ENCODE results near the gene CNTNAP2.

CNTNAP2 gene

GRCh38 chr7:147235645-147236382 is 1119.2 kb downstream of the CNTNAP2 start:
- no peak for TF ChIP-seq CTCF (IDR thresholded peaks at IDR 0.05)
- Histone ChIP-seq H3K4me3 (no peak overlapping the region), H3K27ac (no peak overlapping the region)
- no peak for DNase-seq (ENCODE audit: low spot score)

- no peak for DNase-seq (ENCODE audit: low spot score)
- Histone ChIP-seq H3K27ac (no peak overlapping the region), H3K4me3 (no peak overlapping the region)
- TF ChIP-seq CTCF (IDR thresholded peaks at IDR 0.05), result no peak
Observed at GRCh38 chr7:147240468-147240867, 1123.9 kb downstream of the CNTNAP2 start.

GRCh38 chr7:147245274-147245673 is 1128.7 kb downstream of the CNTNAP2 start:
- Histone ChIP-seq H3K27ac (no peak overlapping the region), H3K4me3 (no peak overlapping the region)
- no peak for DNase-seq (ENCODE audit: low spot score)
- TF ChIP-seq CTCF (IDR thresholded peaks at IDR 0.05), result peak; percentile 34

GRCh38 chr7:147249956-147250355 is 1133.4 kb downstream of the CNTNAP2 start:
- no peak for DNase-seq (ENCODE audit: low spot score)
- Histone ChIP-seq H3K4me3 (no peak overlapping the region), H3K27ac (no peak overlapping the region)
- TF ChIP-seq CTCF (IDR thresholded peaks at IDR 0.05), result no peak

GRCh38 chr7:147251751-147252325 is 1135.2 kb downstream of the CNTNAP2 start:
- no peak overlapping the region for H3K27ac ChIP-seq
- TF ChIP-seq CTCF (IDR thresholded peaks at IDR 0.05), result no peak
- H3K4me3 ChIP-seq, result no peak overlapping the region
- no peak for DNase-seq (ENCODE audit: low spot score)

GRCh38 chr7:147261693-147262092 is 1145.1 kb downstream of the CNTNAP2 start:
- TF ChIP-seq CTCF (IDR thresholded peaks at IDR 0.05), result no peak
- no peak for DNase-seq (ENCODE audit: low spot score)

GRCh38 chr7:147265528-147265927 is 1148.9 kb downstream of the CNTNAP2 start:
- Histone ChIP-seq H3K27ac (no peak overlapping the region), H3K4me3 (no peak overlapping the region)
- no peak for TF ChIP-seq CTCF (IDR thresholded peaks at IDR 0.05)
- DNase-seq (ENCODE audit: low spot score), result no peak

More at GRCh38 chr7:147261693-147262092, 1145.1 kb downstream of the CNTNAP2 start:
- H3K27ac ChIP-seq, result no peak overlapping the region
- H3K4me3 ChIP-seq, result no peak overlapping the region

All from coronary artery (tissue), 2 donors.